GM18502 (cell line): ENCODE data around the gene CELA1.
"Not testable (repeated sequence)": the region's sequence is repeated elsewhere in the genome, so short reads cannot be mapped to it uniquely, and the experiment has no call there.

Experiments used
- ATAC-seq: cut with Tn5 transposase; IDR thresholded peaks from one replicate; pipeline ENCODE4 v1.9.1; 2021; ENCODE audit warnings: mild to moderate bottlenecking; ENCODE audit not compliant: unreplicated experiment, poor library complexity

Gene CELA1

DNA sequence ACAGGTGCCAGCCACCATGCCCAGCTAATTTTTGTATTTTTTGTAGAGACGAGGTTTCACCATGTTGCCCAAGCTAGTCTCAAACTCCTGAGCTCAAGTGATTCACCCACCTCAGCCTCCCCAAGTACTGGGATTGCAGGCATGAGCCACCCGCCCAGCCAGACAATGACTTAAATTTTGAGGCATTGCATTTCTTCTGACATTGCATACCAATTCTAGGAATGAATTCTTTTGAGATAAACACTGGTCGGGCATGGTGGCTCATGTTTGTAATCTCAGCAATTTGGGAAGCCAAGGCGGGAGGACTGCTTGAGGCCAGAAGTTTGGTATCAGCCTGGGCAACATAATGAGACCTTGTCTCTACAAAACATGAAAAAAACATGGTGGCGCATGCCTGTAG lies 2.5 kb upstream of the CELA1 start:
- no peak for ATAC-seq

DNA sequence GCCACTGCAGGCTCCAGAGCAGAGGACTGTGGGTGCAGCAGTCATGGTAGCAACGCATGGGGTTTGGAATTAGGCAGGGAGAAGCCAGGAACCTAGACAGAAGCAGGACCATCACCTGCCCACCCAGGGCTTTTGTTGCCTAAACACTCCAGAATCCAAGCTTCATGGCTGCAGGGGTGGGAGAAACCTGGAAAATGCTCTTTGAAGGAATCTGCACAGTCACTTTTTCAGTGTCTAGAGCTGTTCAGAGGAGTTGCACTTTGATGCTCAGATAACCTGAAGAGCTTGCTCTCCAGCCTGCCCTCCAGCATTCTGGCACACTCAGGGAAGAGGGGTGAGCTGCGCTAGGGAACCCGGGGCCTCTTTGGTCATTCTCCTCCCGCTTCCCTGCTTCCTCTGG lies 1.6 kb upstream of the CELA1 start:
- ATAC-seq = no peak

DNA sequence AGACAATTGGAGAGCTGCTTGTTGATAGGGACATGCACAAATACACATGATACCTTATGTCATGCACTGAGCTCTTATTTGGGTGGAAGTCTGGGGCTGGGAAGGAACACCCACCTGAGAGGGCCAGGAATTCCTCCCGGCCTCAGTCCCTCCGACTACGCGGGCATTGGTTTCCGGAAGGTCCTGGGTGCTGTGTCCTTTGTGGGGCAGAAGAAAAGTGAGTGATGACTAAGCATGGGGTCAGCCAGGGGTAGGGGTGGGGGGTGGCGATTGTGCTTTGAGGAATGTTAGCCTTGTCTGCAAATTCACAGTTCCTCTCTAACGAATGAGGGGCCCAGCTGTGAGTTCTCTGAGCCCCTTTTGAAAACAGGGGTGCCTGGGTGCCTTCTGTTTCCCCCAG lies 798 bp downstream of the CELA1 start:
- no peak for ATAC-seq

DNA sequence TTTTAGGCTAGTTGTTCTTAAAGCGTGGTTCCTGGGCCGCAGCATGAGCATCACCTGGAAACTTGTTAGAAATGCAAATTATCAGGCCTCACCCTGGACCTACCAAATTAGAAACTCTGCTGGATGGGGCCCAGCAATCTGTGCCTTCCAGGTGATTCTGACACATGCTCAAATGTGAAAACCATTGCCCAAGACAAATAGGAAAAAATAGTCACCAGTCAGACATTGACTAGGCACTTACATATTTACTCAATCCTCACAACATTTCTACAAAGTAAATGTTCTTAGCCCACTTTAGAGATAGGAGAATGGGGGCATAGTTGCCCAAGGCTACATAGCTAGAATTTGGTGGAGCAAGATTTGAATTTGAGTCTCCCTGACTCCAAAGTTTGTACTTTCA lies 3.3 kb downstream of the CELA1 start:
- ATAC-seq = no peak

DNA sequence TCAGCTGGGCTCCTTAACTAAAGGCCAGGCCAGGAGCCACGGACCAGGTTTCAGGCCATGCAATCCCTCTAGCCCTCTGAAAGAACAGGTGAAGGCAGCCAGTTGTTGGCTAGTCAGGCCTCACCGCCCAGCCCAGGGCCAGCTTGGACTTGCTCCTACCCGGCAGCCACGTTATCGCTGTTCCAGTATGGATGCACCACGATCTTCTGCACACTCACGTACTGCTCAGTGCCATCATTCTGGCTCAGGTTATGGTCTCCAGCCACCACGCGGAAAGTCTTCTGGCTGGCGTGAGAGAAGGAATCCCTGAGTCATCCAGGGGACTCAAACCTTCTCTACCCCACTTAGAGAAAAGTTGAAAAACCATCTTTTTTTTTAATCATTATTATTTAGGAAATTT lies 4.1 kb downstream of the CELA1 start:
- no peak for ATAC-seq

DNA sequence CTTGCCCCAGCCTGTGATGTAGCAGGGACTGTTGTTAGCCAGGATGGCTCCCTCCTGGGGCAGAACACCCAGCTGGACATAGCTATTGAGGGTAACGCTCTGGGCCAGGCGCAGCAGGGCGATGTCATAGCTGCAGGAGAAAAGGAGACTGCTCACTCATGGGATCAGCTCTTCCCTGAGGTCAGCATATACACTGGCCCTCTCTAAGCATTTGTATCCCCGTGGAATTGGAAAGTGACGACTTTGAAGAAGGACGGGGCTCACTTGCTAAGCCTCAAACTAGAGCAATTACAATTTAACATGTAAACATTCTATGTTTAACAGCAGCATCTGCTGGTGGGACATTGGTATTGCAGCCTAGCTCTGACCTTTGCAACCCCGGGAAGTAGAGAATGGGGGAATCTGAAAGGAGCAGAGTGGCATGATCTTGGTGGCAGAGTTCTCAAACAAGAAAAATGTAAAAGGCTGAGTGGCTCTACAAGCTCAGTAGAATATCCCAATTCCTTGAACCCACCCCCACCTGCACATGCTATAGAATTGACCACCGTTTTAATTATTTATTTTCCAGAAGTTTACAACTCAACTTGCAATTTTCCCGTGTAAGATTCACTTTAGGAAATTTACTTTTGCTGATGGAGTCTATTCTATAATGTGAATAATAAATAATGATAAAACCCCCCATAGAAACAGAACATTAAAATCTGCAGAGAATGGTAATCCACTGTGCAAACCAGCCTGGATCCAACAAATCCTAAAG lies 5.0 kb downstream of the CELA1 start:
- no peak for ATAC-seq

DNA sequence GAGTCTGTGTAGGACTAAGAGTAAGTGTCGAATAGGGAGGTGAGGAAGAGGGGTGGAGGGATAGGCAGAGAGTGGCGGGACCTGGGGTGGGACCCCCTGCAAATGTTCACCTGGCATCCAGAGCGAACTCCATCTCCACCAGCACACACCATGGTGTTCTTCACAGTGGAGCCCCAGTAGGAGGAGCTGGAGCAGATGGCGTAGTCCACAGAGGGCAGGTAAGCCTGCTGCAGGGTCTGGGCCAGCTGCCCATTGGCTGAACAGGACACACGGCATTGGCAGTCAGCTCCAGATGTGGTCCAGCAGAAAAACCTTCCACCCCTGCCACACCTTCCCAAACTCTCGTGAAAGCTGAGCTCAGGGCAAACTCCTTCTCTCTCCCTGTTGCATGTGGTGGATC lies 6.7 kb downstream of the CELA1 start:
- ATAC-seq = no peak

DNA sequence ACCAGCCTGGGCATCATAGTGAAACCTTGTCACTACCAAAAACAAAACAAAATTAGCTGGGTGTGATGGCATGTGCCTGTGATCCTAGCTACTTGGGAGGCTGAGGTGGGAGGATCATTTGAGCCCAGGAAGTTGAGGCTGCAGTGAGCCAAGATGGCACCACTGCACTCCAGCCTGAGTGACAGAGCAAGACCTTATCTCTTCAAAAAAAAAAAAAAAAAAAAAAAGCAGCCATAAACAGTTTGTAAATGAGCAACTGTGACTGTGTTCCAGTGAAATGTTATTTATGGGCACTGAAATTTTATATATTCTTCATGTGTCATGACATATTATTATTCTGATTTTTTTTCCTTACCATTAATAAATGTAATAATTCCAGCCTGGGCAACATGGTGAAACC lies 9.1 kb downstream of the CELA1 start:
- not testable (repeated sequence) for ATAC-seq

DNA sequence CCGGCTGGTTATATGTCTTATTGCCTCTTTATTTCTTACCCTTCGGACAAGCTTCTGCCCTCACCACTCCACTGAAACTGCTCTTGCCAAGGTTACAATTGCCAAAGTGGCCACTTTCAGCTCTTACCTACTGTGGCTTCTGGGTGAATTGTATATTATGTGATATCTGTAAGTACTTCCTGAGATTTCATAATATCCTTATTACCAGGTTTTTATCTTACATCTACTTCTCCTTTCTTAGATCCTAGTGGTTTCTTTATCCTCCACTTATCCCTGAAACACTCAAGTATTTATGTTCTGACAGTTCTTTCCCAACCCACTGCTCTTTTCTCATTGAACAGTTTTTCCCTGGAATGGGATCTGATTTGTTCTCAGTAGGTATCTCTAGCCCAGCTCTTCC lies 10.5 kb downstream of the CELA1 start:
- no peak for ATAC-seq

DNA sequence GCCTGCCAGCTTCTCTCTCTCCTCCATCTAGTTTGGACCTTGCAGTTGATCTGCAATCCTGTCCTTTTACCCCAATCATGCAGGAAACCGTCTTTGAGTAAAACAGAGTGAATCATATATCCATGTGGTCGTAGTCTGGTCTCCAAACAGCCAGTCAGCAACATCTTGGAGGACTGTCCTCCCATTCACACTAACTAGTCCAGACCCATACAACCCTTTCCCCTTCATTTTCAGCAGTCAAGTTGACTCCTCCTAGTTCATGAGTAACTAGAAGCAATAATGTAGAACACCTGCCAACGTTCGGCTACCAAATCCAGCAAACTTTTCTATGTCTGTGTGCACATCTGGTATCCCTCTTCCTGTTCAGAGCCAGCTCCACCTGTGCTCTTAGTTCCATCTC lies 11.7 kb downstream of the CELA1 start:
- ATAC-seq = no peak

DNA sequence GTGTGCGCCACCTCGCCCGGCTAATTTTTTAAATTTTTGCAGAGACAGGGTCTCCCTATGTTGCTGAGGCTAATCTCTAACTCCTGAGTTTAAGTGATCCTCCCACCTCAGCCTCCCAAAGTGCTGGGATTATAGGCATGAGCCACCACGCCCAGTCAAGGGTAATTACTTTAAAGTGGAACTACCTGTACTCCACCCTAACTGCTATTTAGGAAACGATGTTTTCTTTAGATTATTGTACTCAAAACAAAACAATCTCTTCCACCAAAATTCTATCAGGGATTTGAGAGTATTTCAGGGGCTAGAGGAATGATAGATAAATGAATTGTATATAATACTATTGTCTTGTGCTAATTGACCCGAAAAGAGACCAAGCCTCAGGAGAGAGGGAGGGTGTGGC lies 12.9 kb downstream of the CELA1 start:
- no peak for ATAC-seq

DNA sequence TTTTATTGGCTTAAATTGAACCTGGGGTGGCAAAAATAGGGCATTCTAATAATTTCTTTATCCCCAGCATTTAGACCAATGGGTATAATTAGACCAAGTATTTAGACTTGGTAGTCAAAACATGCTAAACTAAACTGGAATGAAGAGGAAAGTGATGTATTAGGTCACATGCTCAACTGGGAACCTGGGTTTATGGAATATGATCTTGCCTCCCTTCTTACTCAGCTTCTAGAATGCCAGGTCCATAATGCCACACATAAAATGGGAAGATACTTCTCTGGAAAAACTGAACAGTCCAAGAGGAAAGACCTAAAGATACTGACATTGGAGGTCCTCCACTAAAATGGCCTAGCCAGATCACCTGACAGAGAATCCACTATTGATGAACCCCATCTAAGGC lies 16.3 kb downstream of the CELA1 start:
- no peak for ATAC-seq

DNA sequence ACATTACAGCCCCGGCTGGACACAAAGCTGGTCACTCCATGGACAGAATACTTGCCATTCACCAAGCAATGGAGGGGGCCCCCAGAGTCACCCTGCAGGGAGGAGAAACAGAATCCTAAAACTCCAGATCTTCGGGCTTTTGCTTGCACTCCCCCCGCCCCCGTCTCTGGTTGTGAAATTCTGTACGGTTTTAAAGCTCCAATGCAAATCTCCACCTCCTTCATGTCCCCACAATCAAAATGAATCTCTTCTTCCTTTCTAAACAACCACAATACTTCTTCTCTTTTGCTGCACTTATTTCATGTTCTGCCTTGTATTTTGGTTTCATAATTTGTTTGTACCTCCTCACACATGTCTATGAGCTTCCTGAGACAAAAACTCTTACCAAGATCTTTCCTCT lies 16.7 kb downstream of the CELA1 start:
- ATAC-seq = no peak

DNA sequence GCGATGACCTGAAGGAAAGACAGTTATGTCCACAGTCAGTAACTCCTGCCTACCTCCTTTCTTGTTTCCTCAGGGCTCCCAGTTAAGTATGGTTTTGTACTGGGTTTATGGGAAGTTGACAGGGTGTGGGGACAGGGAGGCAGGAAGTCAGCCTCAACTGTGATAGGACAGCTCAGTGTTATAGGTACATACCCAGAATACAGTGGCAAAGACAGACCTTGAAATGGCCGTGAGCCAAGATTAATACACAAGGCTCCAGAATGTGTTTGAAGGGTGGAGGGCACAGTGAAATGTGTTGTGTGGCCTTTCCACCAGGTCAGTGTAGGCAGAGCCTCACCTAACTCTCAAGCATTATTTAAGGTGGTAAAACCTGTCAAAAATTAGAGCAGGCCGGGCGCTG lies 17.9 kb downstream of the CELA1 start:
- no peak for ATAC-seq

DNA sequence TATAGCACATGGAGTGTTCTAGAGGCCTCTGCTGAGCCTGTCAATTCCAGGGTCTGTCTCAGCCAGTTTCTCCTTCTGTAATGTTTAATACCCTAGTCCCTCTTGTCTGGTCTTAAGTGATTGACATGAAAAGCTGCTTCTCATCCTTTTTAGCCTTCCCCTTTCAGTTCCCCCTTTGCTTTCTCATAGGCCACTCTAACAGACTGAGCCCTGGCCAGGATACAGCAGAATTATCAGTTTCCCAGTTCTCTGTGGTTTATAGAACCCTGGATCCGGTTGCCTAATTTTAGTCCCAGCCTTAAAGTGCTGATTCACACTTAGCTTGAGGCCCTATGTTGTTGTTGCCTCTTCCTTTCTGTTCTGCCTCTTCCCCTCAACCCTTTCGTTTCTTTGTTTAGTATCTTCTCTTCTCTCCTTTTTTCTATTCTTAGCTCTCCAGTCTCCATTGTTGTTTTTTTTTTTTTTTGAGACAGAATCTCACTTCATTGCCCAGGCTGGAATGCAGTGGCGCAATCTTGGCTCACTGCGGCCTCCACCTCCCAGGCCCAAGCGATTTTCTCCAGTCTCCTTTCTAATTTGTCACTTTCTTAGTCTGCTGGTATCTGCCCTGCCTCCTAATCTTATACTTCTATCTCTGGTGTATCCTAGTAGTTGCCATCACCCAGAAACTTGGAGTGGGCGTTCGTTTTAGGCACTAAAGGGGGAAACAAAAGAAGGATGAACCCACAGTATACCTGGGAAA lies 19.6 kb downstream of the CELA1 start:
- peak; percentile 52 for ATAC-seq

DNA sequence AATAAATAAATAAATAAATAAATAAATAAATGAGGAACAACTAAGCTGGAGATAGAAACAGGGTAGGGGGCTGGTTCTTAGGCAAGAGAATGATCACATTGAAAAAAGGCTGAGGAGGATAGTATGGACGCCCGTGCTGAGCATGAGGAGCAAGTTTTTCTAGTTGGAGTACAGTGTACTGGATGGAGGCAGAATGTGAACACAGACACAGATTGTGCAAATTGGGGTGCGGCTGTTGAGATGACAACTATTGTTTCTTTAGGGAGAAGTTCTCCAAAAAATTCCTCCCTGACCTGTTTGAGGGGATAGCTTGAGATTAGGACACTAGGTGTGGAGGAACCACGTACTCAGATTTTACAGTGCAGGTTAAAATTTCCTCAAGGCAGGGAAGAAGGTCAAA lies 21.5 kb downstream of the CELA1 start:
- ATAC-seq = no peak

DNA sequence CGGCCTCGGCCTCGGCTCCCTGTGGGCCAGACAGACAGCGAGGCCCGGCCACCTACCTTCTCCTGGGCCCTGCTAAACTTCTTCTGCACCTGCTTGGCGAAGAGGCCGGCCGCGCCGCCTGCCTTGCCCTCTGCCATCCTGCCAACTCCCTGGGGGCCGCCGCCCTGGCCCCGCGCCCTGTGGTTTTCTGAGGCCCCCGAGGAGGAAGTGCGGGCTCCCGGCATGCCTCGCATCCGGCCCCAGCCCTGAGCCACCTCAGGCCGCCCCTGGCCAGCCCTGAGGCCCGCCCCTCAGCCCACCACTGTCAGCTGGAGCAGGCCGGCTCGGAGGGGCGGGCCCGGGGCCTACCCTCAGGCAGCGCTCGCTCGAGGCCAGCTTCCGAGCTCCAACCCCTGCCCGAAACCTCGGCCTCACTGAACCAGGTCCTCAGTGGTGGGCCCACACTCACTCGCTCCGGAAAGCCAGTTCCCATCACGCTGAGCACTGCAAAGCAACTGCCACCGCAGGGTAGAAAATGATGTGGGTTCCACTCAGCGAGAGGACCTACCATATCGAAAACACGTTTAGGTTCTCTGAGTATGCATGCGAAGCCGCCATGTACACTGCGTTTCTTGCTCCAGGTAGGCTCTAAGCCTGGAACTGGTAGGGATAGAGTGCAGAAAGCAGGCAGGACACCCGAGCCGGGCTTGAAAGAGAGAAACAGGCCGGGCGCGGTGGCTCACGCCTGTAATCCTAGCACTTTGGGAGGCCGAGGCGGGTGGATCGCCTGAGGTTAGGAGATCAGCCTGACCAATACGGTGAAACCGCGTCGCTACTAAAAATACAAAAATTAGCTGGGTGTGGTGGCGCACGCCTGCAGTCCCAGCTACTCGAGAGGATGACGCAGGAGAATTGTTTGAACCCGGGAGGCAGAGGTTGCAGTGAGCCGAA lies 22.2 kb downstream of the CELA1 start, which contains the start of gene BIN2:
TSS of gene BIN2 (minus strand) at position 209 of the 930 bp plus-strand sequence. CDS start at position 137, 72 bp downstream.
- peak; percentile 56 for ATAC-seq

DNA sequence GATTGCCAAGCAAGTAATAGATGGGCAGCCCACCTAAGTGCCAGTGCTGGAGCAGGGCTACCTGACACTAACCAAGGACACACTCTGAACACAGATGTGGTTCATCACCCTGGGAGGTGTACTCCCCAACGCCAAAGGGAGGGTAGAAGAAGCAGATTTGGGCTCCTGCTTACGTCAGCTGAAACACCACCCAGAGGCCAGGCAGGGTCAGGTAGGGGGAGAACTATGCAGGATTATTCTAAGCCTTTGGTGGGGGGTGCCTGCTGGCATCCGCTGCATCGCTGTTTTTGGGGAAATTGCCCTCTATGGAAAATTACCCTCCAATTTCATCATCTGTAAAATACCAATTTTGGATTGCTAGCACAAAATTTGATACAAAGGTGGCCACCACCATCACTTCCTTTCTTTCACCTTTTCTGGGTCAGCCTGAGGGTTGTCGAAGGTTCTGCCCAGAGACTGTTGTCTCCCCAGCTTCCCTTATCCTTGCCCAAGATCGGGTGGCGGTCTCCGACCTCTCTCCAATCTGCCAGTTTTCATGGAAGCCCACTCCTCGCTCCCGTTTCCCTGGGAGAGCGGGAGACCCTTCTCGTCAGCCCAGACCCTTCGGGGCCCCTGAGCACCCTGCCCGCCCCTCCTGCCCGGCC lies 23.0 kb downstream of the CELA1 start:
- ATAC-seq = no peak

DNA sequence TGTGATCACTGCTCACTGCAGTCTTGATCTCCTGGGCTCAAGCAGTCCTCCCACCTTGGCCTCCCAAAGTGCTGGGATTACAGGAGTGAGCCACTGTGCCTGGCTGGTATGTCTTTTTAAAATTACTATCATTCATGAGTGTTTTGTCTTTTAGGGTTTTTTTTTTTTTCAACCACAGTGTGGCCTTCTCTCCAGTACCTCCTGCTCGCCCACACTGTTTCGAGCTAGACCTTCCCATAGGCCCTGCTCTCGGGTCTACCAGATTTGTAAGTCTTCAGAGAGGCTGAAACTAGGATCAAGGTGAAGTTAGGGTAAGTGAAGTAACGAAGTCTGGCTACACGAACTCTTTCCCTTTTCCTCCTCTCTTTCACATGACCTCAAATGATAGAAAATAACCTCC lies 24.0 kb downstream of the CELA1 start:
- ATAC-seq = no peak

DNA sequence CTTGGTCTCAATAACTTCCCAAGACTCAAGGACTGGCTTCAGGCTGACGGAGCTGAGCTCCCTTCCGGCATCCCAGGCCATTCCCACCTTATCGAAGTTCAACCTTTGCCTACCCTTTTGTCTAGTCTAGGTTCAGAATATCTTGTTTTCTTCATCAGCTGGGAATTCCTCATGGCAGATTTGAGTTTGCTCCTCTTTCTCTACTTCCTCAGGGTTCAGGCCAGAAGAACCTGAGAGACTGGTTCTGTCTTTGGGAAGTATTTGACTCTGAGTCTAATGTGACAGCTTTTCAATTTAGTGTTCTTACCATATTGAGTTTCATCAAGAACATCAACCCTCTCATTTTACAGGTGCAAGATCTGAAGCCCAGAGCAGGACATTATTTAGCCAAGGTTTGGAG lies 24.6 kb downstream of the CELA1 start:
- ATAC-seq = no peak
